SK-N-SH treated with all-trans-retinoic acid at 6 μM for 48 hours (cell line): Measurements from ENCODE around the gene NLRX1.

Source experiments
- ARNTL ChIP-seq: fragments of 450-650 bp; formaldehyde crosslinking; IDR thresholded peaks from 2 replicates; pipeline ENCODE4 v1.5.0; 2020; ENCODE audit warnings: low read depth, mild to moderate bottlenecking, moderate library complexity, borderline replicate concordance
- CSDC2 ChIP-seq: fragments of 250-450 bp; sonication (Bioruptor Pico); IDR thresholded peaks from 2 replicates; pipeline ENCODE4 v1.5.0; 2020; ENCODE audit warnings: mild to moderate bottlenecking, moderate library complexity
- ZC3H10 ChIP-seq: fragments of 250-450 bp; sonication (Bioruptor Pico); IDR thresholded peaks from 2 replicates; pipeline ENCODE4 v1.5.1; 2021; ENCODE audit warnings: mild to moderate bottlenecking, moderate library complexity

- TF ChIP-seq CSDC2 (CRISPR knock-in tag) (no peak), ARNTL (no peak), ZC3H10 (CRISPR knock-in tag) (no peak)
Observed at GRCh38 chr11:119206511-119207414, 38.2 kb downstream of the NLRX1 start.
